ENCODE data around the gene COL20A1.

COL20A1 gene

GRCh38 chr20:63378626-63379025, 85.6 kb downstream of the COL20A1 start:
- TF ChIP-seq SIN3A (IDR thresholded peaks at IDR 0.05; ENCODE audit: borderline replicate concordance, insufficient read depth, low read length) (no peak), REST (IDR thresholded peaks at IDR 0.05; ENCODE audit: insufficient read depth in 1 of 2, low read depth in 2 of 2, low read length in 2 of 2) (peak; percentile 83 to 92)

GRCh38 chr20:63379296-63379695, 86.3 kb downstream of the COL20A1 start:
- TF ChIP-seq TAF1 (IDR thresholded peaks at IDR 0.05; ENCODE audit: borderline replicate concordance, insufficient read depth, low read length) (no peak), FOXP2 (optimal IDR thresholded peaks at IDR 0.05; ENCODE audit: borderline replicate concordance, extremely low read depth, extremely low read length, insufficient read depth) (no peak), REST (IDR thresholded peaks at IDR 0.05; ENCODE audit: insufficient read depth in 1 of 2, low read depth in 2 of 2, low read length in 2 of 2) (no peak), POLR2AphosphoS5 (IDR thresholded peaks at IDR 0.05; ENCODE audit: low read depth, low read length) (no peak), SIN3A (IDR thresholded peaks at IDR 0.05; ENCODE audit: borderline replicate concordance, insufficient read depth, low read length) (no peak)

GRCh38 chr20:63380346-63380870, 87.4 kb downstream of the COL20A1 start:
- no peak for TF ChIP-seq FOXP2 (optimal IDR thresholded peaks at IDR 0.05; ENCODE audit: borderline replicate concordance, extremely low read depth, extremely low read length, insufficient read depth)
- TF ChIP-seq TAF1 (IDR thresholded peaks at IDR 0.05; ENCODE audit: borderline replicate concordance, insufficient read depth, low read length) = no peak
- TF ChIP-seq REST (IDR thresholded peaks at IDR 0.05; ENCODE audit: insufficient read depth in 1 of 2, low read depth in 2 of 2, low read length in 2 of 2) = no peak
- no peak for TF ChIP-seq POLR2AphosphoS5 (IDR thresholded peaks at IDR 0.05; ENCODE audit: low read depth, low read length)
- TF ChIP-seq SIN3A (IDR thresholded peaks at IDR 0.05; ENCODE audit: borderline replicate concordance, insufficient read depth, low read length) = no peak

DNA sequence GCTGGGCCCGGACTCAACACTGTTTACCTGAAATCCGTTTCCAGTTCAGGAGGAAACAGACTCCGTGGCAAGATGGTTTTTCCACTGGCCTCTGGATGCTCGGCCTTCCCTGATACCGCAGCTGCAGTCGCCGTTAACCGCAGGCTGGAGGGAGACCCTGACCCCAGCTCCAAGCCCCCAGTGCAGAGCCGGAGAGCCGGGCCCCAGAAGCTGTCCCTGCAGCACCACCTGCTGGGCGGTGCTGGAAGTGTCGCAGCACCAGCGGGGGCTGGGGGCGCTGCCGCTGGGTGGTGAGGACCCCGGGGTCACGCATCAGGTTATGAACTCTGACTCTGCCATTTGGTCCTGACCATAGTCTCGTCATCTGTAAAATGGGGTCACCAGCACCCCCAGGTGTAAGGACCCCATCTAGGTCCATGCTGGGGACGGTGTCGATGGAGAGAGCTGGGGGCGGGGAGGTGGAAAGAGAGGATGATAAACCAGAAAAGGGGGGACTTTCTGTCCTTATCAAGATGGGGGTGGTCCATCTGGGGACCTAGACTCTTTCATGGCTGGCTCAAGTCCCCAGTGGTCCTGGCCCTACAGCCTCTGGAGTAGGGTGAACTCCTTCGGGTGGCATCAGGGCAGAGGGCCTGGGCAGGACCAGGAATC, 88.9 kb downstream of the COL20A1 start:
- TF ChIP-seq POLR2AphosphoS5 (IDR thresholded peaks at IDR 0.05; ENCODE audit: low read depth, low read length) (no peak), SIN3A (IDR thresholded peaks at IDR 0.05; ENCODE audit: borderline replicate concordance, insufficient read depth, low read length) (no peak), TAF1 (IDR thresholded peaks at IDR 0.05; ENCODE audit: borderline replicate concordance, insufficient read depth, low read length) (no peak), REST (IDR thresholded peaks at IDR 0.05; ENCODE audit: insufficient read depth in 1 of 2, low read depth in 2 of 2, low read length in 2 of 2) (no peak), FOXP2 (optimal IDR thresholded peaks at IDR 0.05; ENCODE audit: borderline replicate concordance, extremely low read depth, extremely low read length, insufficient read depth) (no peak)

Data from PFSK-1 (cell line).